NCI-H1694 treated with DMSO at 0.1 percent for 48 hours (cell line): ENCODE results near the gene LUC7L3.
"Not testable (repeated sequence)": the region's sequence is repeated elsewhere in the genome, so short reads cannot be mapped to it uniquely, and the experiment has no call there.

Source experiments
- DNase-seq: peaks from one replicate; lab custom pipeline; 2025; lab: John Stamatoyannopoulos, UW

The LUC7L3 gene

DNA sequence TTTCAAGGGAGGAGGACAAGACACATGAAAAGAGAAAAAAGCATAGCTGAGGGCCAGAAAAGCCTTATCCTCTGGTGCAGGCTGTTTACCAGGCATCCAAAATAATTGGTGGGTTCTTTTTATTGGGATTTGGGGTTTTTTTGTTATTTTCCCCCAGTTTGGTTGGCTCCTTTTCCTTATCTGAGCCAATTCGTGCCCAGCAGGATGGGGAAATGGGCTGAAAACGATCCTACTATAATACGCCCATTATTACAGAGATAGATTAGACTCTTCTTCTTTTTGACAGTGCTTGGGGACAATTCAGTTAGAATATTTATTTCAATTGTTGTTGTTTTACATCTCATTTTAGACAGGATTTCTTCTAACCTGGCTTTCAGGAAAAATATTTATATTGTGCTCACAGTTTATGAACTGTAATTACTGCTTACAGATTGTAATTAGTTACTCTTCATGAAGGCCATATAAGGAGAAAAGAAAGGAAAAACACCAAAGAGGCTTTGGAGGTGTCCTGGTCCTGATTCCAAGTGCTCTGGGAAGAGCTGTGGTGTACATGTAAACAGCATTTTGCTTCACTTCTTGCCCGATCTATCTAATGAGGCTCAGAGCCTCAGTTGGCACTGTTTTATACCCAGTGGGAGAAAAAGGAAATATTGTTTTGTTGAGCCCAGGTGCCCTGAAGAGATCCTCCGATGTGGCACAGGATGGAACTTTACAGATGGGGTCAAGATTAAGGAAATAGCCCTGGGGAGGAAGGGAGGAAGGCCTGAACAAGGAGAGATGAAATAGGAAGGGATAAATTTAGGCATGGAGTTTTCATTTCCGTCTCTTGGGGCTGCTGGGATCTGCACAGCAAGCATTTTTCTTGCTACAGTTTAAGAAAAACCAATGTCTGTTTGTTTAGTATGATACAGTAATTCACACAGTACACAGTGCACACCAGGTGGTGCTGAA is 11.1 kb upstream of the LUC7L3 start:
- peak; percentile 60 for DNase-seq

- DNase-seq, result not testable (repeated sequence)
These were observed 10.3 kb upstream of the LUC7L3 start for GRCh38 chr17:50709053-50709452.

GRCh38 chr17:50710025-50710424 is 9.4 kb upstream of the LUC7L3 start:
- no peak for DNase-seq

GRCh38 chr17:50710650-50711049 is 8.8 kb upstream of the LUC7L3 start:
- no peak for DNase-seq

DNA sequence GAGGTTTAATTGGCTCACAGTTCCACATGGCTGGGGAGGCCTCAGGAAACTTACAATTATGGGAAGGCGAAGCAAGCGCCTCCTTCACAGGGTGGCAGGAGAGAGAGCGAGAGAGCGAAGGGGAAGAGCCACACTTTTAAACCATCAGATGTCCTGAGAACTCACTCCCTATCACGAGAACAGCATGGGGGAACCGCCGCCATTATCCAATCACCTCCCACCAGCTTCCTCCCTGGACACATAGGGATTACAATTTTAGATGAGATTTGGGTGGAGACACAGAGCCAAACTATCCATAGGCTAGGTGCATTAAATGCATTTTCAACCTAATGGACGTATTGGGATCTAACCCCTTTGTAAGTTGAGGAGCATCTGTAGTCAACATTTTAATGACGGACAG is 6.8 kb upstream of the LUC7L3 start:
- DNase-seq, result no peak

- DNase-seq, result no peak
These were observed 3.9 kb upstream of the LUC7L3 start for GRCh38 chr17:50715471-50715870.

GRCh38 chr17:50719924-50720794 is 756 bp downstream of the LUC7L3 start:
- no peak for DNase-seq

DNA sequence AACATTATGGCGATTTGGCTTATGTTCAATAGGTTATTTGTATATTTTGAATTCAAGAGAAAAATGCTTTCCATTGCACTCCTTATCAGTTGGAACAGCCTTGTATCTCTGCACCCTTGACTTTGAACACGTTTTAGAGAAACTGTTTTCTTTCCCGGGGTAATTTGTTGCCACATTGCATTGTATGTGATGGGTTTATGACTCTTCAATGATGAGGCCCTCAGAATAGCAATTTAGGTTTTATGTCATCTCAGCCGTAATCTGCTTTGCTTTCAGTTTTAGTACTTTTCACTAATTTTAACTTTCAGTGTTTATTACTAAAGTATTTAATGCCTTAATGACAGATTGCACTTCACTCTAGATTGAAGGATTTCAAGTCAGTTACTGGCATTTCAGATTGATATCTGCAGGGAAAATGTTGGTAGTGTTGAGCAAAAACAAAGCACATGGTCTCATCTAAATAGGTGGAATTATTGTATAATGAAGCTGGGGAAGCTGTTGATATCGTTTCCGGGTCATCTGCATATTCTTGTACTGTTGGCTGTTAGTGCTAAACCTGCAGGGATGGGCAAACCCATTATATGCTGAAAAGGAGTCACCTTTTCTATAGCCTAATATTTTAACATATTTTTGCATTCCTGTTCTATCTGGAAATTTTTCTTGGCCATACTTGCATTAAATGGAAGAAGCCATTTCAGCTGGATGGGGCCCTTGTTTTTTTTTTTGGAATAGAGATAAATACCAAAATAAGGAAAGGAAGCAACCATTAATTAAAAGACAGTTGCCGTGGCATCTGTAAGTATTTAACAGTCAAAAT is 2.0 kb downstream of the LUC7L3 start:
- peak; percentile 10 for DNase-seq

DNA sequence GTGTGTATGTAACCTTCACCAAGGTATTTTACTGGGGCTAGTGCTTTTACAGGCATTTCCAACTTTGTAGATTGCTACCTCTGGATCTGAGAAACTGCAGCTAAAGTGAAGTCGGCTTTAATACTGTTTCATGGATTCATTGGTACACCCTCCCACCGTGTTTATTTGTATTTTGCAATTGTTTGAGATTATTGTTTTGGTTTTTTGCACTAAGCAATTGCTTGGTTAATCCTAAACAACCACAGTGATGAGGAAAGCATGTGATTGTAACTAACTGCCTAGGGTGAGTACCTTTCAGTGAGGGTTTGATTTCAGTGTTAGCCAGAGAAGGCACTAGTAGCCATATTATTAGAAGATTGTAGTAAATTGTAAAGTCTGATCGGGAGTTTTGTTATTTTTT is 3.3 kb downstream of the LUC7L3 start:
- DNase-seq, result no peak

GRCh38 chr17:50724622-50725021 is 5.2 kb downstream of the LUC7L3 start:
- DNase-seq, result not testable (repeated sequence)

- no peak for DNase-seq
These were observed 6.6 kb downstream of the LUC7L3 start for GRCh38 chr17:50725769-50726655.

GRCh38 chr17:50728112-50728429 is 8.7 kb downstream of the LUC7L3 start:
- no peak for DNase-seq

DNA sequence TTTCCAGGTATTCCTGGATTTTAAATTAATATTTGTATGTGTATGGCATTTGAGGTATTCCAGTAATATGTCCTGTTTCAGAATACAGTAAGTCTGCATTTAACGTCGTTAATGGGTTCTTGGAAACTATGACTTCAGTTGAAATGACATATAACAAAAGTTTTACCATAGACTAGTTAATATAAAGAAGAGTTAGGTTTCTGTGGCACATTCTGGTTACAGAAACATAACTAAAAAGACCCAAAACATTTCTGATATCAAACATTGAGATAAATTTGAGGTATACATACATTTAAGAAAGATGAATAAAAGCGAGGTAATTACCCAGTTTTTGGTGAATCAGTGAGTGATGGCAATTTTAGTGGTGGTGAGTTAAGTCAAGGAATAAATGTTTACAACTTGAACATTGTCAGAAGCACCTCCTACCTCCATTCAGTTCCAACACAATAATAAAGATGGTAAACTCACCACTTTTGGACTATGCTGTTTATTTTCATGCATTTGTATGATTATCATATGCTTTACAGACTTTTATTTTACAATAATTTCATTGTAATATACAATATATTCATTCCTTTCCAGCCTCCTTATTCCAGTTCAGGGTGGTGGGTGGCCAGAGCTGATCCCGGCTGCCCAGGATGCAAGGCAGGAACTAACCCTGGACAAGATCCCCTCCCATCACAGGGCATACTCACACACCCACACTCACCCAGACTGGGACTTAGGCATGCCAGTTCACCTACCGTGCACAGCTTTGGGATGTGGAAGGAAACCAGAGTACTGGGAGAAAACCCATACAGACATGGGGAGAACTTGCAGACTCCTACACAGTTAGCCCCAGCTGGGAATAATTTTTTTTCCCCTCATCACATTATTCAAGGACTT is 9.7 kb downstream of the LUC7L3 start:
- no peak for DNase-seq

GRCh38 chr17:50731575-50732460 is 12.4 kb downstream of the LUC7L3 start:
- DNase-seq, result no peak

GRCh38 chr17:50735287-50735686 is 15.9 kb downstream of the LUC7L3 start:
- no peak for DNase-seq

DNA sequence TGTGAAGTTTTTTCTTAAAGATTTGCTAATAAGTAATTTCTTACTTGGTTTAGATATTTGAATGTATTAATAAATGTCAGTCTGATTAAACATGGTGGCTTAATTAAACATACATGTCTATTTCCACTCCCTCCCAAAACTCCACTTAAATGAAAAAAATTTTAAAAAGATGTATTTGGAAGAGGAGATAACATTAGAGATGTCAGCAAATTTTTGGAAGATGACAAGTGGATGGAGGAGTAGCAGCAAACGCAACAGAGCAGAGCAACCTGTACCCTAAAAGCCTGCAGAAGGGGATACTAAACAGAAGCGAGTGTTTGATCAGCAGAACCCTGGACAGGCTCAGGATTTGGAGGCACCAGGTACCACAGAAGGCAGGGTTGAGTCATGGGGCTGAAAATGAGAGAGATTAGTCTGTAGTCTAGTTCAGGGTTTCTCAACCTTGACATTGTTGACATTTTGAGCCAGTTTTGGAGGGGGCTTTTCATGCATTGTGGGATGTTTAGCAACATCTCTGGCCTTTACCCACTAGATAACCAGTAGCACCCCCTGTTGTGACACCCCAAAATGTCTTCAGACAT is 17.8 kb downstream of the LUC7L3 start:
- DNase-seq, result no peak

- DNase-seq, result no peak
These were observed 19.7 kb downstream of the LUC7L3 start for GRCh38 chr17:50739098-50739497.

DNA sequence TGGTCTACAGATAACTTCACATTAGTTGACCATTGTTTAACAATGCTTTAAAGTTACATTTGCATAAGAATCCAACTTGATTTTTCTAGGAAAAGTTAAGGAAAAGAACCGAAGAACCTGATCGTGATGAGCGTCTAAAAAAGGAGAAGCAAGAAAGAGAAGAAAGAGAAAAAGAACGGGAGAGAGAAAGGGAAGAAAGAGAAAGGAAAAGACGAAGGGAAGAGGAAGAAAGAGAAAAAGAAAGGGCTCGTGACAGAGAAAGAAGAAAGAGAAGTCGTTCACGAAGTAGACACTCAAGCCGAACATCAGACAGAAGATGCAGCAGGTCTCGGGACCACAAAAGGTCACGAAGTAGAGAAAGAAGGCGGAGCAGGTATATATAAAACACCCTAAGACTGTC is 26.2 kb downstream of the LUC7L3 start:
- DNase-seq, result no peak

- no peak for DNase-seq
These were observed 29.8 kb downstream of the LUC7L3 start for GRCh38 chr17:50749245-50749644.
